HepG2 (cell line): ENCODE results near the gene HLA-DOA. TPM values are rescaled to one million over a fixed set of nuclear protein-coding genes. Genes with fewer than 3 reads are reported as not detected.

ENCODE experiments used
- HIC2 ChIP-seq: sonication (generic); formaldehyde crosslinking; IDR thresholded peaks from 2 replicates; pipeline ENCODE4 v1.9.0; 2022; ENCODE audit warnings: low read depth, missing genetic modification reagents
- KLF15 ChIP-seq: sonication (generic); formaldehyde crosslinking; IDR thresholded peaks from 2 replicates; pipeline ENCODE4 v1.8.1; 2023; ENCODE audit warnings: borderline replicate concordance, mild to moderate bottlenecking, inconsistent platforms, missing genetic modification reagents, mixed read lengths
- MAF1 ChIP-seq: sonication (generic); formaldehyde crosslinking; IDR thresholded peaks from 2 replicates; pipeline ENCODE4 v1.5.0; 2020; ENCODE audit warnings: missing genetic modification reagents, borderline replicate concordance
- NFE2 ChIP-seq: sonication (generic); formaldehyde crosslinking; IDR thresholded peaks from 2 replicates; pipeline ENCODE4 v1.4.0; 2020; ENCODE audit warnings: missing genetic modification reagents
- SAFB2 ChIP-seq: sonication (generic); formaldehyde crosslinking; IDR thresholded peaks from 2 replicates; pipeline ENCODE4 v1.5.1; 2020; ENCODE audit warnings: missing genetic modification reagents, low read depth, mild to moderate bottlenecking, borderline replicate concordance
- SIX4 ChIP-seq: sonication (generic); formaldehyde crosslinking; IDR thresholded peaks from 2 replicates; pipeline ENCODE4 v1.4.0; 2020; ENCODE audit warnings: missing genetic modification reagents
- ZFX ChIP-seq: sonication (generic); formaldehyde crosslinking; IDR thresholded peaks from 2 replicates; pipeline ENCODE4 v1.4.0; 2020; ENCODE audit warnings: mild to moderate bottlenecking, low read depth, missing genetic modification reagents, moderate library complexity
- ZNF180 ChIP-seq: sonication (generic); formaldehyde crosslinking; IDR thresholded peaks from 2 replicates; pipeline ENCODE4 v1.4.0; 2020; ENCODE audit warnings: low read depth, missing genetic modification reagents, borderline replicate concordance
- ZNF318 ChIP-seq: sonication (generic); formaldehyde crosslinking; IDR thresholded peaks from 2 replicates; pipeline ENCODE4 v1.4.0; 2020; ENCODE audit warnings: mild to moderate bottlenecking, missing genetic modification reagents
- polyA plus RNA-seq, 8 experiments: library from polyadenylated mRNA; depleted of rRNA in 3 of 8; stranded (reverse) in 7 of 8; unstranded in 1 of 8; fragments of >200 nt; fragmentation: Illumina TruSeq in 4 of 8; extraction: Trizol in 4 of 8; gene quantifications; 2 replicates each; pipeline versions ENCODE4 v1.2.1 to v1.2.3, GENCODE V29; 2011 to 2016; ENCODE audit warnings: low read depth in 4 of 8, missing spikeins in 1 of 8, mixed read lengths in 1 of 8; ENCODE audit not compliant: insufficient read depth in 1 of 8
- total RNA-seq, 5 experiments: library from RNA; depleted of rRNA; stranded (reverse); fragments of >200 nt; fragmentation: Illumina TruSeq; extraction: Trizol; gene quantifications; 2 replicates each; pipeline ENCODE4 v1.2.3, GENCODE V29; 2016; ENCODE audit warnings: low read depth in 1 of 5
- TF ChIP-seq, protein P1 (sequence below): sonication (generic); formaldehyde crosslinking; IDR thresholded peaks from 2 replicates; pipeline ENCODE4 v1.5.1; 2020; ENCODE audit warnings: mild to moderate bottlenecking, missing genetic modification reagents
- TF ChIP-seq, protein P2 (sequence below): sonication (generic); formaldehyde crosslinking; IDR thresholded peaks from 2 replicates; pipeline ENCODE4 v1.4.0; 2020; ENCODE audit warnings: missing genetic modification reagents, borderline replicate concordance

HLA-DOA gene
- total and polyA plus RNA-seq, 2 of the 13 experiments (the other 11 are each of a cell fraction or from before 2014, with no cell fraction given) = 0.03 to 0.09 TPM

- TF ChIP-seq ZNF318 (peak; percentile 80; the same call in 1 of the 2 replicates), ZFX (CRISPR knock-in tag) (no peak), KLF15 (CRISPR knock-in tag) (0 out of 2 replicates have a peak, but pooled peaks have one; percentile 30), HIC2 (CRISPR knock-in tag) (peak; percentile 31; the same call in 1 of the 2 replicates), ZNF180 (CRISPR knock-in tag) (no peak), SIX4 (CRISPR knock-in tag) (no peak; the same call in 1 of the 2 replicates), SAFB2 (CRISPR knock-in tag) (no peak; the same call in 1 of the 2 replicates), NFE2 (no peak), MAF1 (CRISPR knock-in tag) (no peak; the same call in 1 of the 2 replicates)
- TF ChIP-seq, protein P1, sequence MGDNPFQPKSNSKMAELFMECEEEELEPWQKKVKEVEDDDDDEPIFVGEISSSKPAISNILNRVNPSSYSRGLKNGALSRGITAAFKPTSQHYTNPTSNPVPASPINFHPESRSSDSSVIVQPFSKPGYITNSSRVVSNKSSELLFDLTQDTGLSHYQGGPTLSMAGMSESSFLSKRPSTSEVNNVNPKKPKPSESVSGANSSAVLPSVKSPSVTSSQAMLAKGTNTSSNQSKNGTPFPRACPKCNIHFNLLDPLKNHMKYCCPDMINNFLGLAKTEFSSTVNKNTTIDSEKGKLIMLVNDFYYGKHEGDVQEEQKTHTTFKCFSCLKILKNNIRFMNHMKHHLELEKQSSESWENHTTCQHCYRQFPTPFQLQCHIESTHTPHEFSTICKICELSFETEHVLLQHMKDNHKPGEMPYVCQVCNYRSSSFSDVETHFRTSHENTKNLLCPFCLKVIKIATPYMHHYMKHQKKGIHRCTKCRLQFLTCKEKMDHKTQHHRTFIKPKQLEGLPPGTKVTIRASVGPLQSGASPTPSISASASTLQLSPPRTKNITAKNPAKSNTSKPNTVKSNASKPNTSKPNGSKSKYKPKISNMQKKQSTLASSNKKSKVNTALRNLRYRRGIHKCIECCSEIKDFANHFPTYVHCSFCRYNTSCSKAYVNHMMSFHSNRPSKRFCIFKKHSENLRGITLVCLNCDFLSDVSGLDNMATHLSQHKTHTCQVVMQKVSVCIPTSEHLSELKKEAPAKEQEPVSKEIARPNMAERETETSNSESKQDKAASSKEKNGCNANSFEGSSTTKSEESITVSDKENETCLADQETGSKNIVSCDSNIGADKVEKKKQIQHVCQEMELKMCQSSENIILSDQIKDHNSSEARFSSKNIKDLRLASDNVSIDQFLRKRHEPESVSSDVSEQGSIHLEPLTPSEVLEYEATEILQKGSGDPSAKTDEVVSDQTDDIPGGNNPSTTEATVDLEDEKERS (CRISPR knock-in tag) = 0 out of 2 replicates have a peak, but pooled peaks have one; percentile 1
- TF ChIP-seq, protein P2, sequence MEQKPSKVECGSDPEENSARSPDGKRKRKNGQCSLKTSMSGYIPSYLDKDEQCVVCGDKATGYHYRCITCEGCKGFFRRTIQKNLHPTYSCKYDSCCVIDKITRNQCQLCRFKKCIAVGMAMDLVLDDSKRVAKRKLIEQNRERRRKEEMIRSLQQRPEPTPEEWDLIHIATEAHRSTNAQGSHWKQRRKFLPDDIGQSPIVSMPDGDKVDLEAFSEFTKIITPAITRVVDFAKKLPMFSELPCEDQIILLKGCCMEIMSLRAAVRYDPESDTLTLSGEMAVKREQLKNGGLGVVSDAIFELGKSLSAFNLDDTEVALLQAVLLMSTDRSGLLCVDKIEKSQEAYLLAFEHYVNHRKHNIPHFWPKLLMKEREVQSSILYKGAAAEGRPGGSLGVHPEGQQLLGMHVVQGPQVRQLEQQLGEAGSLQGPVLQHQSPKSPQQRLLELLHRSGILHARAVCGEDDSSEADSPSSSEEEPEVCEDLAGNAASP (CRISPR knock-in tag) = peak; percentile 67; the same call in 1 of the 2 replicates
These were observed 40.3 kb downstream of the HLA-DOA start (continued) for GRCh38 chr6:32968867-32969684.
